MCF 10A (cell line): Measurements from ENCODE around the gene PRKN. TPM values are rescaled to one million over a fixed set of nuclear protein-coding genes. Genes with fewer than 3 reads are reported as not detected.
A peak's percentile ranks its signal among the peaks of the same experiment; 100 is the strongest.

ENCODE experiments used
- BruUV-seq: library from RNA; stranded (reverse); fragments of 400-500 nt; replicated peaks from 2 replicates; lab custom pipeline; 2021; lab: Mats Ljungman, UMichigan
- CTCF ChIA-PET: fragments of 300-600 bp; sonication (Branson Sonifier 250); formaldehyde crosslinking; extraction: SDS; loops from one replicate; lab custom pipeline; 2021; ENCODE audit warnings: antibody characterized with exemption, inconsistent platforms; lab: Yijun Ruan, JAX
- POLR2A ChIA-PET: fragments of 300-600, 350-650 bp; sonication (Branson Sonifier 250); formaldehyde crosslinking; extraction: SDS; loops from one replicate; lab custom pipeline; 2020; ENCODE audit warnings: antibody characterized with exemption, inconsistent platforms; lab: Yijun Ruan, JAX
- DNase-seq: peaks from one replicate; pipeline ENCODE4 v3.0.0-alpha.2; 2018; ENCODE audit not compliant: unreplicated experiment
- H3K27ac Mint-ChIP-seq: one replicate; pipeline ENCODE4 v1.8.0; 2022; ENCODE audit warnings: mild to moderate bottlenecking, low read depth, mixed read lengths; ENCODE audit not compliant: unreplicated experiment
- H3K27me3 Mint-ChIP-seq: one replicate; pipeline ENCODE4 v1.8.0; 2022; ENCODE audit warnings: mixed read lengths; ENCODE audit not compliant: insufficient read depth, unreplicated experiment
- H3K36me3 Mint-ChIP-seq: one replicate; pipeline ENCODE4 v1.8.0; 2022; ENCODE audit warnings: mild to moderate bottlenecking, moderate library complexity, mixed read lengths; ENCODE audit not compliant: insufficient read depth, unreplicated experiment
- H3K4me1 Mint-ChIP-seq: one replicate; pipeline ENCODE4 v1.8.0; 2022; ENCODE audit warnings: mixed read lengths; ENCODE audit not compliant: insufficient read depth, unreplicated experiment
- H3K4me3 Mint-ChIP-seq: one replicate; pipeline ENCODE4 v1.8.0; 2022; ENCODE audit warnings: mild to moderate bottlenecking, moderate library complexity, mixed read lengths; ENCODE audit not compliant: unreplicated experiment
- H3K9me3 Mint-ChIP-seq: one replicate; pipeline ENCODE4 v1.8.0; 2022; ENCODE audit warnings: mixed read lengths; ENCODE audit not compliant: unreplicated experiment
- intact Hi-C: fragments of 100-400 bp; cut with micrococcal nuclease; formaldehyde crosslinking; loops from 2 replicates; pipeline ENCODE4 v1.14.1; 2022
- total RNA-seq: library from RNA; stranded (reverse); gene quantifications from 2 replicates; pipeline ENCODE4 v1.2.3, GENCODE V29; 2022
- TF ChIP-seq, protein P1 (sequence below): fragments of 200-600 bp; IDR thresholded peaks from one replicate; pipeline ENCODE4 v1.8.0; 2022; ENCODE audit warnings: antibody characterized with exemption, mild to moderate bottlenecking; ENCODE audit not compliant: unreplicated experiment

Gene PRKN
- total RNA-seq, 1 experiment from 2014 or later: 2.5 TPM

DNA sequence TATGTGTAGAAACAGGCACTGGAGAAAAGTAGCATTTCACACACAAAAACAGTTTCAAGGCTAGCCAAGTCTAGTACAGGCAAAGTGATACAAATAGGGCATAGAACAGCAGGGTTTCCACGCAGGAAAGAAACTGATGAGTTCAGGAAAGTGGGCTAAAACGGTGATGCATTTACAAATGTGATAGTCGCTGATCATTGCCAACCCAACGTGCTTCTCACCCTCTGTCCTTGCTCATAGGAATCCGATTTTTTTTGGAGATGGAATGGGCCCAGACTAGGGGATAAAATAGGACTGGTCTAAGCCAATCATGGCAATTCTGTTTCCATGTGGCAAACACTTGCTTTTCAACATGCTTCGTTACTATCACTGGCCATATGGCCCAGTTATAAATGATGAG is 536.6 kb downstream of the PRKN start:
- H3K27ac Mint-ChIP-seq: no peak overlapping the region
- H3K36me3 Mint-ChIP-seq: no peaks in the 10 kb centered on the region
- TF ChIP-seq, protein P1, sequence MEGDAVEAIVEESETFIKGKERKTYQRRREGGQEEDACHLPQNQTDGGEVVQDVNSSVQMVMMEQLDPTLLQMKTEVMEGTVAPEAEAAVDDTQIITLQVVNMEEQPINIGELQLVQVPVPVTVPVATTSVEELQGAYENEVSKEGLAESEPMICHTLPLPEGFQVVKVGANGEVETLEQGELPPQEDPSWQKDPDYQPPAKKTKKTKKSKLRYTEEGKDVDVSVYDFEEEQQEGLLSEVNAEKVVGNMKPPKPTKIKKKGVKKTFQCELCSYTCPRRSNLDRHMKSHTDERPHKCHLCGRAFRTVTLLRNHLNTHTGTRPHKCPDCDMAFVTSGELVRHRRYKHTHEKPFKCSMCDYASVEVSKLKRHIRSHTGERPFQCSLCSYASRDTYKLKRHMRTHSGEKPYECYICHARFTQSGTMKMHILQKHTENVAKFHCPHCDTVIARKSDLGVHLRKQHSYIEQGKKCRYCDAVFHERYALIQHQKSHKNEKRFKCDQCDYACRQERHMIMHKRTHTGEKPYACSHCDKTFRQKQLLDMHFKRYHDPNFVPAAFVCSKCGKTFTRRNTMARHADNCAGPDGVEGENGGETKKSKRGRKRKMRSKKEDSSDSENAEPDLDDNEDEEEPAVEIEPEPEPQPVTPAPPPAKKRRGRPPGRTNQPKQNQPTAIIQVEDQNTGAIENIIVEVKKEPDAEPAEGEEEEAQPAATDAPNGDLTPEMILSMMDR: no peak
- no peaks in the 10 kb centered on the region for H3K27me3 Mint-ChIP-seq
- H3K4me1 Mint-ChIP-seq: no peaks in the 10 kb centered on the region
- ChIA-PET POLR2A (interaction anchor here (0.6 kb wide), 1 partner anchor 576 kb away, joined by 4 read pairs; no protein-coding TSS in a partner anchor), CTCF (no interaction called here)
- no peak overlapping the region for H3K4me3 Mint-ChIP-seq
- intact Hi-C loops: no loop called here
- no TSS peak for BruUV-seq
- DNase-seq: no peak
- H3K9me3 Mint-ChIP-seq: no peaks in the 10 kb centered on the region

DNA sequence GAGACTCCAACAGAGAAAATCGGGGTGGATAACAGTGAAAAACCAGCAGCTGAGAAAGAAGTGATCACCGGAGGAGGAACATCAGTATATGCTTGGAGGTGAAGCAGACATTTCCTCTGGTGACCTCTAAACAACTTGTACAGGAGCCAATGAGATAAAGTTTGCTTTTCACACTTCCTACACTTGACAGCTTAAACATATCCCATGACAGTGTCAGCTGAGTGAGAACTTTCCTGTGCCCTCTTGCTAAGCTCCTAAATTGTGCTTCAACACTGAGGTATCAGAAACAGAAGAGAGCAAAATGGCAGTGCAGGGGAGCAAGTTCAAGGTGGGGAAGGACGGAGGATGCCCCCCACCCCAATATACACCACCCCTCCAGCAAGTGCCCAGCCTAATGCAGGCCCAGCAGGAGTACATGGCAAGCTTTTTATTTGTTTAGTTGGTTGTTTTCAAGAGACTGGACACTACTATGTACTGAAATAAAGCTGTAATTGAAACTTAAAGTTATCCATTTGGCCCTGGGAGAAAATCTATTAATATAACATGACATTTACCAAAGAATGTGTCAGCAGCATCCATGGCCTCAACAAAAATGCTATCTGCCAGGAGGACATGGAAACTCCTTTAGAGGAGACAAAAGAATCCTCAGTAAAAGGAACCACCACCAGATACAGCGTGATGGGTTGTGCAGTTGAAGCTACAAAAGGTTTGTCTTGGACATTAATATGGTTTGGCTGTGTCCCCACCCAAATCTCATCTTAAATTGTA is 540.2 kb downstream of the PRKN start:
- POLR2A ChIA-PET: no interaction called here
- no peak overlapping the region for H3K4me3 Mint-ChIP-seq

DNA sequence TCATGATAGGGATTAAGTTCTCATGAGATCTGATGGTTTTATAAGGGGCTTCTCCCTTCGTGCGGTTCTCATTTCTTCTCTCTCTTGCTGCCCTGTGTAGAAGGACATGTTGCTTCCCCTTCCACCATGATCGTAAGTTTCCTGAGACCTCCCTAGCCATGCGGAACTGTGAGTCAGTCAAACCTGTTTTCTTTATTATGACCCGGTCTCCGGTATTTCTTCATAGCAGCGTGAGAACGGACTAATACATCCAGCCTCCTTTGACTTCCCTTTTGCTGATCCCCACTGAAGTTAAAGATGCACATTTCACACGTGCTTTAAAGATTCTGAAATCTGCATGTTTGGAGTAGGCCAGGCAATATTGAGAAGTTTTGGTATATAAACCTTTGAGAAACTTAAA is 543.1 kb downstream of the PRKN start:
- TF ChIP-seq, protein P1: no peak
- intact Hi-C loops: no loop called here
- no TSS peak for BruUV-seq
- DNase-seq: no peak
- no peak overlapping the region for H3K27ac Mint-ChIP-seq
- POLR2A ChIA-PET: no interaction called here
- CTCF ChIA-PET: no interaction called here
- H3K27me3 Mint-ChIP-seq: no peaks in the 10 kb centered on the region
- no peaks in the 10 kb centered on the region for H3K36me3 Mint-ChIP-seq
- H3K4me1 Mint-ChIP-seq: peaks cover 14% of the 10 kb centered on the region
- H3K4me3 Mint-ChIP-seq: no peak overlapping the region
- no peaks in the 10 kb centered on the region for H3K9me3 Mint-ChIP-seq

More for the DNA sequence above, 540.2 kb downstream of the PRKN start:
- CTCF ChIA-PET: interaction anchor here (1.5 to 1.7 kb wide), 2 partner anchors 12 to 769 kb away, joined by 4 to 6 read pairs; no protein-coding TSS in a partner anchor
- peaks cover under 1% of the 10 kb centered on the region for H3K4me1 Mint-ChIP-seq
- intact Hi-C loops: no loop called here
- no peak for DNase-seq
- H3K9me3 Mint-ChIP-seq: no peaks in the 10 kb centered on the region
- no peaks in the 10 kb centered on the region for H3K27me3 Mint-ChIP-seq
- H3K27ac Mint-ChIP-seq: no peak overlapping the region
- no peaks in the 10 kb centered on the region for H3K36me3 Mint-ChIP-seq
- BruUV-seq: no TSS peak
- TF ChIP-seq, protein P1: no peak

DNA sequence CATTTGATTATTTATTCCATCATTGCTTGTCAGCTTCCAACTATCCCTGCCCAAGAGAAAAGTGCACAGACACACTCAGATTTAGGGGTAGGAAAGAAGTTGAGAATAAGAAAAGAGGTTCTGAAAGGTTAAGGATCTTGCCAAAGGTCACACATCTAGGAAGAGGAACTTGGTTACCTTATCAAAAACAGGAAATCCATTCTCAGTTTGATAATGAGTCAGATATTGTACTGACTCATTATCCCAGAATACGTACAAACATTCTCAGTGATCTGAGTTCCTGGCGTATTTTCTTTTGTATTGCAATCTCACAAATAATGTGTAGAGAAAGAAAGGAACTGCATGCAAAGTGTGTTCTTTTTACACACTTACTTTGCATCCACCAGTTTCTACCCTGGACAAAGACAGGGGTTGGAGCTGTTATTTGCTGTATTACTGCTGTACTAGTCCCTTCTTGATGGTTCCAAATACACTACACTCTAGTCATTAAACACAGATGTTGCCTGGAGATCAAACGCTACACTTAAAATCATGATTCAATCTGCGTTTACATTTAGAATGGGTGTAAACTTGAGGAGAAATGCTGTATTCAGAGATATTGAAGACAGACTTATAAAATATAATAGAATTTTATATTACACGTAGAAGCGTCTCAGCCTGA is 545.7 kb downstream of the PRKN start:
- intact Hi-C loops: no loop called here

More for the DNA sequence above, 545.7 kb downstream of the PRKN start:
- BruUV-seq: no TSS peak
- ChIA-PET POLR2A (no interaction called here), CTCF (interaction anchor here (0.9 kb wide), 1 partner anchor 682 kb away, joined by 4 read pairs; no protein-coding TSS in a partner anchor)
- TF ChIP-seq, protein P1: no peak
- Mint-ChIP-seq H3K9me3 (no peaks in the 10 kb centered on the region), H3K4me3 (no peak overlapping the region), H3K4me1 (peaks cover 19% of the 10 kb centered on the region), H3K36me3 (no peaks in the 10 kb centered on the region), H3K27me3 (no peaks in the 10 kb centered on the region), H3K27ac (no peak overlapping the region)
- peak; percentile 17 for DNase-seq
